Measurements from ENCODE around the gene PZP. TPM values are rescaled to one million over a fixed set of nuclear protein-coding genes. Genes with fewer than 3 reads are reported as not detected.

PZP gene
- total RNA-seq, 2 donors from 2014 or later: not detected

DNA sequence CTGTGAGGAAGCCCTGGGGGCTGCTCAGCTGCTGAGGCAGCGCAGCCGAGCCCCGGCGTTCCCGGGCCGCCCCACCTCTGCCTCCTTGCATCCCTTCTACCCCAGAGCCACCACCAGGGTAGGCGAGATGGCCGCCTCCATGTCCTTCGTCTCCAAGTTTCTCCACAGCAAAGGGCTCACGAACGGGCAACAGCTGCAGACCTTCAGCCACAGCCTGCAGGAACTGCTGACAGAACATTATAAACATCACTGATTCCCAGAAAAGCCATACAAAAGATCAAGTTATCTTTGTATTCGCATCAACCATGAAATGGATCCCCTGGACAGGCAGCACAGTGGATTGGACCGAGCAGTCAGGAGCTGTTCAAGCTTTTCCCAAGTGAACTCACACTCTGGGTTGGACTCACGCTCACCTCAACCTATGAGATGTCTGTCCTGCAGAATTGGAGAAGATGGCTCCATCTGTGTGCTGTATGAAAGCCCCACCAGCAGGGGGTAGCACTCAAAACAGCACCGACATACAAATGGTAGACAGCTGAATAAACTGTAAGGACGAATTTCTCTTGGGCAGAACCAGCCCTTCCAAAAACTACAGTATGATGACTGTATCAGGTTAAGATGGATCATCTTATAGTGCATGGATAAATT, 73.1 kb downstream of the PZP start:
- no peaks in the 10 kb centered on the region for H3K27me3 ChIP-seq
- TF ChIP-seq, protein P1, sequence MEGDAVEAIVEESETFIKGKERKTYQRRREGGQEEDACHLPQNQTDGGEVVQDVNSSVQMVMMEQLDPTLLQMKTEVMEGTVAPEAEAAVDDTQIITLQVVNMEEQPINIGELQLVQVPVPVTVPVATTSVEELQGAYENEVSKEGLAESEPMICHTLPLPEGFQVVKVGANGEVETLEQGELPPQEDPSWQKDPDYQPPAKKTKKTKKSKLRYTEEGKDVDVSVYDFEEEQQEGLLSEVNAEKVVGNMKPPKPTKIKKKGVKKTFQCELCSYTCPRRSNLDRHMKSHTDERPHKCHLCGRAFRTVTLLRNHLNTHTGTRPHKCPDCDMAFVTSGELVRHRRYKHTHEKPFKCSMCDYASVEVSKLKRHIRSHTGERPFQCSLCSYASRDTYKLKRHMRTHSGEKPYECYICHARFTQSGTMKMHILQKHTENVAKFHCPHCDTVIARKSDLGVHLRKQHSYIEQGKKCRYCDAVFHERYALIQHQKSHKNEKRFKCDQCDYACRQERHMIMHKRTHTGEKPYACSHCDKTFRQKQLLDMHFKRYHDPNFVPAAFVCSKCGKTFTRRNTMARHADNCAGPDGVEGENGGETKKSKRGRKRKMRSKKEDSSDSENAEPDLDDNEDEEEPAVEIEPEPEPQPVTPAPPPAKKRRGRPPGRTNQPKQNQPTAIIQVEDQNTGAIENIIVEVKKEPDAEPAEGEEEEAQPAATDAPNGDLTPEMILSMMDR (IDR thresholded peaks at IDR 0.05): peak in 3 of 7 experiments; percentile 6 to 24 (median 15)
- TF ChIP-seq POLR2A (IDR thresholded peaks at IDR 0.05): no peak
- WGBS, 2 donors: 85 to 88% methylated on average over 16 of the region's 16 CpGs
- H3K27ac ChIP-seq: no peak overlapping the region
- H3K36me3 ChIP-seq (replicated peaks in 1 of 2; ENCODE audit: insufficient read depth in 1 of 2, low read depth in 2 of 2): no peaks in the 10 kb centered on the region
- peak; percentile 51 for ATAC-seq
- DNase-seq: peak in 1 of 4 donors; percentile 10
- intact Hi-C loops (cut with DNase I): no loop called here
- no peaks in the 10 kb centered on the region for H3K9me3 ChIP-seq
- H3K4me1 ChIP-seq: peaks cover 26% of the 10 kb centered on the region
- no peak overlapping the region for H3K4me3 ChIP-seq

DNA sequence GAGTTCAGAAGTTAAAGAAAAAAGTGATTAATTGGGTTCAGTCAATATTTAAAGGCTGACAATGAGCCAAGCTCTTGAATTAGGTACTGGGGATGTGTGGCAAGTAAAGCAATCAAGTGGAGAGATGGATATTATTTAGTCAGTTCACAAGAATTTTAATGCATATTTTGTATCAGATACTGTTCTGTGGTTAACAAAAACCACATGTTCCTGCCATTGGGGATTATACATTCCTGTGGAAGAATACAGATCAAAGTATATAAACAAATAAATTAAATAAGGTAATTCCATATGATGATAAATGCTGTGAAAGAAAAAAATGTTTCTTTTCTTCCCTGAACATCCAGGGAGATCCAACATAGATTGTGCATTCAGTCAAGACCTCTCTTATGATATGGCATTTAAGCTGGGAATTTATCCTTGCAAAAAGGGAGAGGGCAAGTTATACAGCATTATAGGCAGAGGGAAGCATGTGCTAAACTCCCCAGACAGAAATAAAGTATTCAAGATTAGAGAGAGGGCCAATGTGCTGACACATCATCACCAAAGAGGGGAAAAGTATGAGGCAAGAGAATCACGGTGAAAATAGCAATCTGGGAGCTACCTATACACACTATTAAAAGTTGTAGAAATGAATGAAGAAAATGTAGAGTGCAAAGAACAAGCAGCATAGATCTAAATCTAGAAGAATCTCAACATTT, 74.8 kb downstream of the PZP start:
- WGBS, 2 donors: 80 to 92% methylated on average over 1 of the region's 1 CpG
- TF ChIP-seq, protein P1 (IDR thresholded peaks at IDR 0.05): no peak
- no peak for TF ChIP-seq POLR2A (IDR thresholded peaks at IDR 0.05)
- no peak for ATAC-seq

DNA sequence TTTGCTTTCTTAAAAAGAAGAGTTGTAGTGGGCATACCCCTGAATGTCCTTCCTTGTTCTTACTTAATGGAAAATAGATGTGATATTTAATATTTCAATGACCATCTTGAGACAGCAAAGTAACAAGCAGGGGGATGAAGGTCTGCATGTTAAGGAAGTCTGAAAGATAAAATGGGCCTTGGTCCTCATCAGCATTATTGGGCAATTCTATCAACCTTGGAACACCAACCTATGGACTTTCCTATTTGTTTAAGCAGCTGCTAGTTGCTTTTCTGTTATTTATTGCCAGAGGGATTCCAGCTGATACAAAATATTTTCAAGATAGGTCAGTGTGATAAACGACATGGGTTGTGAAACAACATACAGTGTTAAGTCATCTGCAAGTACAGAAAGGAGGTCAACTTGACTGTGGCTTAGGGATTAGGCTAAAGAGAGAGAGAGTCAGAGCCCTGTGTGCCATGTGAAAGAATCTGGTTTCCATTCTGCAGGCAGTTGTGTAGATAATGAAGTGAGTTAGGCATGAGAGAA, 76.1 kb downstream of the PZP start:
- H3K9me3 ChIP-seq: no peaks in the 10 kb centered on the region
- H3K4me3 ChIP-seq: no peak overlapping the region
- TF ChIP-seq POLR2A (IDR thresholded peaks at IDR 0.05): no peak
- TF ChIP-seq, protein P1 (IDR thresholded peaks at IDR 0.05): no peak
- intact Hi-C loops (cut with DNase I): no loop called here
- H3K36me3 ChIP-seq (replicated peaks in 1 of 2; ENCODE audit: insufficient read depth in 1 of 2, low read depth in 2 of 2): no peaks in the 10 kb centered on the region
- no peak for DNase-seq
- H3K27me3 ChIP-seq: no peaks in the 10 kb centered on the region
- peaks cover 26% of the 10 kb centered on the region for H3K4me1 ChIP-seq
- WGBS, 2 donors: 7 to 10% methylated on average over 1 of the region's 1 CpG
- peak overlapping the region in 1 of 4 donors; percentile 3 for H3K27ac ChIP-seq
- ATAC-seq: peak; percentile 70

More for the DNA sequence above, 74.8 kb downstream of the PZP start:
- H3K4me3 ChIP-seq: no peak overlapping the region
- no peaks in the 10 kb centered on the region for H3K36me3 ChIP-seq (replicated peaks in 1 of 2; ENCODE audit: insufficient read depth in 1 of 2, low read depth in 2 of 2)
- no peak overlapping the region for H3K27ac ChIP-seq
- intact Hi-C loops (cut with DNase I): no loop called here
- DNase-seq: no peak
- H3K4me1 ChIP-seq: peaks cover 26% of the 10 kb centered on the region
- H3K27me3 ChIP-seq: no peaks in the 10 kb centered on the region
- H3K9me3 ChIP-seq: no peaks in the 10 kb centered on the region

DNA sequence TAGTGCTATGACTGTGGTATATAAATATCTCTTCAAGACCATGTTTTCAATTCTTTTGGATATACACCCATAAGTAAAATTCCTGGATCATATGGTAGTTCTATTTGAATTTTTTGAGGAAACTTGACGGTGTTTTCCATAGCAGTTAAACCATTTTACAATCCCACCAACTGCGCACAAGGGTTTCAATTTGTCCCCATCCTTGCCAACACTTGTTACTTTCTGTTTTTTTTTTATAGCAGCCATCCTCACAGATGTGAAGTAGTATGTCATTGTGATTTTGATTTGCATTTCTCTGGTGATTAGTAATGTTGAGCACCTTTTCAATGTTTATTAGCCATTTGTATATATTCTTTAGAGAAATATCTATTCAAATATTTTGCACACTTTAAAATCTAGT, 78.0 kb downstream of the PZP start:
- H3K4me3 ChIP-seq: no peak overlapping the region
- whole genome bisulfite sequencing, 2 donors: 65 to 71% methylated on average over 2 of the region's 2 CpGs
- no peak for DNase-seq
- no peaks in the 10 kb centered on the region for H3K9me3 ChIP-seq
- H3K4me1 ChIP-seq: peaks cover 16% of the 10 kb centered on the region
- intact Hi-C loops (cut with DNase I): no loop called here
- no peak for ATAC-seq
- TF ChIP-seq, protein P1 (IDR thresholded peaks at IDR 0.05): no peak
- H3K36me3 ChIP-seq (replicated peaks in 1 of 2; ENCODE audit: insufficient read depth in 1 of 2, low read depth in 2 of 2): no peaks in the 10 kb centered on the region
- no peak overlapping the region for H3K27ac ChIP-seq
- H3K27me3 ChIP-seq: no peaks in the 10 kb centered on the region

All from body of pancreas (tissue), 4 donors.